Stomach (tissue), 9 donors: Measurements from ENCODE around the gene ID4. TPM values are rescaled to one million over a fixed set of nuclear protein-coding genes. Genes with fewer than 3 reads are reported as not detected.
A peak's percentile ranks its signal among the peaks of the same experiment; 100 is the strongest.

ENCODE experiments used
- DNase-seq, 2 donors: peaks; one replicate each; pipeline versions ENCODE4 v3.0.0 to v3.0.0-alpha.2; 2013 to 2019
- H3K27ac ChIP-seq, 5 donors: fragments of 200-600 bp in 4 of 5; sonication (generic) in 4 of 5; one replicate each; pipeline ENCODE4 v1.5.1; 2013 to 2019; ENCODE audit warnings: mild to moderate bottlenecking in 1 of 5, moderate library complexity in 1 of 5
- H3K27me3 ChIP-seq, 3 donors: fragments of 200-600 bp; sonication (generic); one replicate each; pipeline ENCODE4 v1.5.1; 2017 to 2019; ENCODE audit warnings: mixed run types in 1 of 3
- H3K36me3 ChIP-seq, 4 donors: fragments of 200-600 bp; sonication (generic); 1 replicate in 3 of 4; 2 replicates in 1 of 4; pipeline ENCODE4 v1.5.1; 2016 to 2019
- H3K4me1 ChIP-seq, 4 donors: fragments of 200-600 bp; sonication (generic); one replicate each; pipeline ENCODE4 v1.5.1; 2016 to 2019
- H3K4me3 ChIP-seq, 4 donors: fragments of 200-600 bp; sonication (generic) in 3 of 4; one replicate each; pipeline ENCODE4 v1.5.1; 2016 to 2019; ENCODE audit warnings: mild to moderate bottlenecking in 1 of 4
- H3K9me3 ChIP-seq, 4 donors: fragments of 200-600 bp; sonication (generic); one replicate each; pipeline ENCODE4 v1.5.1; 2016 to 2019
- EP300 ChIP-seq: sonication (generic); formaldehyde crosslinking; IDR thresholded peaks from one replicate; pipeline ENCODE4 v1.6.1; 2017; ENCODE audit warnings: antibody characterized with exemption
- POLR2A ChIP-seq, 4 donors: fragments of 450-650 bp; IDR thresholded peaks; one replicate each; pipeline ENCODE4 v1.6.1; 2016; ENCODE audit warnings: antibody characterized with exemption in 4 of 4, control low read depth in 2 of 4, mild to moderate bottlenecking in 1 of 4, moderate library complexity in 1 of 4
- POLR2AphosphoS5 ChIP-seq, 3 donors: sonication (generic); formaldehyde crosslinking; IDR thresholded peaks; one replicate each; pipeline ENCODE4 v1.6.1; 2016; ENCODE audit warnings: antibody characterized with exemption in 3 of 3
- WGBS, 5 donors: extraction: QIAGEN DNeasy Blood & Tissue Kit in 3 of 5; methylation state at CpG; one replicate each; pipeline versions ENCODE4 v1.1.5 to v1.1.7; 2013 to 2018; 5-methylcytosine and 5-hydroxymethylcytosine counted together
- intact Hi-C: fragments of 100-400 bp; cut with DNase I; formaldehyde crosslinking; loops from one replicate; pipeline ENCODE4 v1.15.1; 2023; ENCODE audit warnings: low total_unique reads
- polyA plus RNA-seq, 3 donors: library from polyadenylated mRNA; stranded (reverse); fragments of 200-250 nt; gene quantifications; one replicate each; pipeline ENCODE4 v1.2.3, GENCODE V29; 2013
- total RNA-seq, 5 donors: library from RNA; depleted of rRNA; stranded (reverse); fragments of >200 nt; gene quantifications; one replicate each; pipeline versions ENCODE4 v1.1.0 to v1.2.3, GENCODE V29; 2014 to 2016
- TF ChIP-seq, protein P1 (sequence below), 7 experiments: fragments of 450-650 bp in 4 of 7; fragments of 200-600 bp in 3 of 7; sonication (generic) in 3 of 7; IDR thresholded peaks; one replicate each; pipeline ENCODE4 v1.5.1; 2016 to 2019; ENCODE audit warnings: antibody characterized with exemption in 7 of 7, control low read depth in 2 of 7, mild to moderate bottlenecking in 1 of 7
- donor health status: healthy with polysubstance abuse.
- donor health status: Bipolar disorder and iron deficiency.
- donor health status: healthy.

ID4 gene
- total and polyA plus RNA-seq, 8 donors = 5.3 to 86.5 (median 18.8) TPM; not detected in 1

DNA sequence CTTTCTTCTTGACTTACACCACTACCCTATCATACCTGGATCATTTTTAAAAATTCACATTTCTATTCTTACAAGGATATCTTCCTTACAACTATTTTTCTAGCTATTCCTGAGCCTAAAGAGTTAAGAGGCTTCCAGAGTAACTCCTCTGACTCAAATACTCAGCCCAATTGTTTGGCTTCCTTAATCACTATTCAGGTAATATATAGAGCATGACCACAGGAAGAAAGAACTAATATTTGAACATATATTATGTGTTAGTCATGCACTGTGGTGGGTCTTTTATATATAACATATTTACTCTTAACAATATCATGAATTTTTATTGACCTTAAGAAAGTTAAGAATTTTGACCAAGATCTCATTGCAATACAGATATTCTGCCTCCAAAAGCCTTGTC, 42.0 kb upstream of the ID4 start:
- Histone ChIP-seq H3K9me3 (peaks cover 0 to 15% (median 2%) of the 10 kb centered on the region in 4 donors), H3K27me3 (no peaks in the 10 kb centered on the region), H3K4me1 (peaks cover 0 to 5% (median 0%) of the 10 kb centered on the region in 4 donors), H3K36me3 (no peaks in the 10 kb centered on the region), H3K4me3 (no peak overlapping the region), H3K27ac (no peak overlapping the region)
- intact Hi-C loops = no loop called here
- DNase-seq = no peak
- TF ChIP-seq POLR2AphosphoS5 (IDR thresholded peaks at IDR 0.05) (no peak), POLR2A (IDR thresholded peaks at IDR 0.05) (no peak), EP300 (no peak)
- TF ChIP-seq, protein P1, sequence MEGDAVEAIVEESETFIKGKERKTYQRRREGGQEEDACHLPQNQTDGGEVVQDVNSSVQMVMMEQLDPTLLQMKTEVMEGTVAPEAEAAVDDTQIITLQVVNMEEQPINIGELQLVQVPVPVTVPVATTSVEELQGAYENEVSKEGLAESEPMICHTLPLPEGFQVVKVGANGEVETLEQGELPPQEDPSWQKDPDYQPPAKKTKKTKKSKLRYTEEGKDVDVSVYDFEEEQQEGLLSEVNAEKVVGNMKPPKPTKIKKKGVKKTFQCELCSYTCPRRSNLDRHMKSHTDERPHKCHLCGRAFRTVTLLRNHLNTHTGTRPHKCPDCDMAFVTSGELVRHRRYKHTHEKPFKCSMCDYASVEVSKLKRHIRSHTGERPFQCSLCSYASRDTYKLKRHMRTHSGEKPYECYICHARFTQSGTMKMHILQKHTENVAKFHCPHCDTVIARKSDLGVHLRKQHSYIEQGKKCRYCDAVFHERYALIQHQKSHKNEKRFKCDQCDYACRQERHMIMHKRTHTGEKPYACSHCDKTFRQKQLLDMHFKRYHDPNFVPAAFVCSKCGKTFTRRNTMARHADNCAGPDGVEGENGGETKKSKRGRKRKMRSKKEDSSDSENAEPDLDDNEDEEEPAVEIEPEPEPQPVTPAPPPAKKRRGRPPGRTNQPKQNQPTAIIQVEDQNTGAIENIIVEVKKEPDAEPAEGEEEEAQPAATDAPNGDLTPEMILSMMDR (IDR thresholded peaks at IDR 0.05) = no peak

DNA sequence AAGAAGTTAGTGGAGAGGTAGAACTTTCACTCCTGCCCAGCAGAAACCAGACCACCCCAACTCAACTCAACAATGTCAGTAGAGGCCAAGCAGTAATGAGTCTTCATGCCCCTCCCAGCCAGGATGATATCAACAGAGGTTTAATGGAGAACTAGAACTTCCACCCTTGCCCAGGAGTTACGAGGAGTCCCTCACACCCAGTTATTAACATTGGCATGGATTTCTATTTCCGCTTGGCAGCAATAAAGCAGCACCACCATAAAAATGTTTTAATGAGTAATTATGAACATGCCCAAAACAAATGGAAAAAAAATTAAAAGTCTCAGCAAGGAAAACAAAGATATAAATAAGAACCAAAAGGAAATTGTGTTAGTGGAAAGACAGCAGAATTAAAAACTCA, 40.7 kb upstream of the ID4 start:
- no peak for DNase-seq
- H3K4me1 ChIP-seq = no peaks in the 10 kb centered on the region
- no peaks in the 10 kb centered on the region for H3K36me3 ChIP-seq
- 48 to 92% (median 64%) methylated on average over 2 of the region's 2 CpGs for WGBS, 5 donors
- H3K27me3 ChIP-seq = no peaks in the 10 kb centered on the region
- intact Hi-C loops = no loop called here
- peaks cover 0 to 15% (median 2%) of the 10 kb centered on the region in 4 donors for H3K9me3 ChIP-seq
- no peak for TF ChIP-seq POLR2A (IDR thresholded peaks at IDR 0.05)
- no peak for TF ChIP-seq POLR2AphosphoS5 (IDR thresholded peaks at IDR 0.05)
- TF ChIP-seq, protein P1 (IDR thresholded peaks at IDR 0.05) = no peak
- no peak for TF ChIP-seq EP300
- H3K4me3 ChIP-seq = no peak overlapping the region
- H3K27ac ChIP-seq = no peak overlapping the region

DNA sequence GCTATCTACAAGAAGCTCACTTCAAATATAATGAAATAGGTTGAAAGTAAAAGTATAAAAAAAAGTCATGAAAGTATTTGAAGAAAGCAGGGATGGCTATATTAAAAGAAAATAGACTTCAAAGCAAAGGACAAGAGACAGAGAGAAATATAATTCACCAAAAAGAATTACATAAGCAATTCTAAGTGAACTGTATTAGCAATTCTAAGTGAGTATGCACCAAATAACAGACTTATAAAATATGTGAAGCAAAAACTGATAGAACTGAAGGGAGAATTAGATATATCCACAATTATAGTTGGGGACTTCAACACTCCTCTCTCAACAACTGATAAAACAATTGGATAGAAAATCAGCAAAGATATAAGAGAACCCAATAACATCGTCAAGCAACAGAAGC, 38.8 kb upstream of the ID4 start:
- peaks cover 0 to 15% (median 2%) of the 10 kb centered on the region in 4 donors for H3K9me3 ChIP-seq
- 65 to 96% (median 91%) methylated on average over 1 of the region's 1 CpG for WGBS, 5 donors
- H3K4me1 ChIP-seq = peaks cover 0 to 13% (median 4%) of the 10 kb centered on the region in 4 donors
- H3K27me3 ChIP-seq = no peaks in the 10 kb centered on the region
- H3K4me3 ChIP-seq = no peak overlapping the region
- H3K27ac ChIP-seq = no peak overlapping the region
- no peaks in the 10 kb centered on the region for H3K36me3 ChIP-seq
- DNase-seq = no peak
- intact Hi-C loops = no loop called here
- TF ChIP-seq POLR2AphosphoS5 (IDR thresholded peaks at IDR 0.05) (no peak), POLR2A (IDR thresholded peaks at IDR 0.05) (no peak), EP300 (no peak)
- TF ChIP-seq, protein P1 (IDR thresholded peaks at IDR 0.05) = no peak

DNA sequence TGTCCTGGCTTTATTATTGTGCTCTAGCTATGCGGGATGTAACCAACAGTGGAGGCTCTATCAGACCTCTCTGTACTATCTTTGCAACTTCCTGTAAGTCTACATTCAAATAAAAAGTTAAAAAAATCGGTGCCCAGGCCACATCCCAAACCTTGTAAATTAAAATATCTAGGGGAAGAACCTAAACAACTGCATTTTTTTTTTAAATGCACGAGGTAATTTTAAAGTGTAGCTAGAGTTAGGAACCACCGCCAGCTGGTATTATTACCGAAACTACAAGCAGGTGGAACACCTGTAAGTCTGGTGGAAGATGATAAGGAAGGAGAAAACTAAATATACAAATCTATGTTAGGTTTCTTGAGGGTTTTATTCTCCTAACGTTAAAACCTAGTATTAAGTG, 34.5 kb upstream of the ID4 start:
- no peak for TF ChIP-seq POLR2AphosphoS5 (IDR thresholded peaks at IDR 0.05)
- no peak for DNase-seq
- H3K27ac ChIP-seq = peak overlapping the region in 1 of 5 donors; percentile 95
- intact Hi-C loops = no loop called here
- peaks cover 0 to 8% (median 5%) of the 10 kb centered on the region in 3 donors for H3K27me3 ChIP-seq
- H3K9me3 ChIP-seq = peaks cover 0 to under 1% (median 0%) of the 10 kb centered on the region in 4 donors
- WGBS, 5 donors = 30 to 57% (median 51%) methylated on average over 6 of the region's 6 CpGs
- H3K36me3 ChIP-seq = no peaks in the 10 kb centered on the region
- H3K4me3 ChIP-seq = no peak overlapping the region
- peaks cover 5 to 28% (median 21%) of the 10 kb centered on the region in 4 donors for H3K4me1 ChIP-seq

DNA sequence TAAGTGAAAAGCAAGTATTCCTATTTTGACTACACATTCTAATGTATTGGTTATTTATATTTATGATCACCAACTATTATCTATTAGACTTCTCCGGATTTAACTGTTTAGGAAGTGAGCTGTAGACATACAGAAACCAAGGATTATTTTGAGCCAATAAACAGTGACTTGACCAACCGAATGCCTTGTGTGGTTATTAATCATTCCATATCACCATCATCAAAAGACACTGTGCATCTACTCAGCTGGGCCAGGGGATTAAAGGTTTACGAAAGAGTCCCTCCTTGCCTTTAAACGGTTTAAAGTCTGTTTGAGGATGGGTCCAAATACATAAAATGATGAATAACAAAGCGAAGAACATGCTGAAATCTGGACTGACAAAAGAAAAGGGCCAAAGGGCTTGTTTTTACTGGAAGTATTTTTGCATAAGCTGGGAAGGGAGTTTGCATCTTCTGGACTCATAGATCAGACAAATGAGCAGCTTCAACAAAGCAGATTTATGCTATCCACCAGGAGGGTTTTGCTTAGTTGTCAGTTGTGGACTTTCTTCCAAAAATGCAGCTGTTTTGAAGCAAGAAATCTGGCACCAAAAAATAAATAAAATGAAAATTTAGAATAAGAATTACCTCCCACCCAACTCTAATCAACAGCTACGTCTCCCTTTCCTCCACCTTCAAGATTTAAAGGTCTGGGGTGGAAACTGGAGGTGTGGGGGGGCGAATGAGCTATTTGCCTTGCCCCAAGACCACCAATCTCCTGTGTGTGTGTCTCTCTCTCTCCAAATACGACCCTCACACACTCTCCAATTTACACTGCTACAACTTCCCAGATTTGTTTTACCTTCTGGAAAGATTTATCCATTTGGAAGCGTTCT, 33.6 kb upstream of the ID4 start:
- peak overlapping the region; percentile 47 to 56 (median 54) for H3K4me3 ChIP-seq
- WGBS, 5 donors = 34 to 48% (median 36%) methylated on average over 9 of the region's 9 CpGs
- DNase-seq = peak in 1 of 2 donors; percentile 79

More for the DNA sequence above, 33.6 kb upstream of the ID4 start:
- H3K4me1 ChIP-seq = peaks cover 5 to 28% (median 21%) of the 10 kb centered on the region in 4 donors
- no peaks in the 10 kb centered on the region for H3K36me3 ChIP-seq
- H3K27ac ChIP-seq = peak overlapping the region; percentile 59 to 95 (median 95)
- H3K9me3 ChIP-seq = no peaks in the 10 kb centered on the region
- peaks cover 0 to 8% (median 5%) of the 10 kb centered on the region in 3 donors for H3K27me3 ChIP-seq
- TF ChIP-seq EP300 (no peak), POLR2AphosphoS5 (IDR thresholded peaks at IDR 0.05) (no peak), POLR2A (IDR thresholded peaks at IDR 0.05) (no peak)
- TF ChIP-seq, protein P1 (IDR thresholded peaks at IDR 0.05) = no peak
- intact Hi-C loops = no loop called here
